Osteocyte (in vitro differentiated cells): ENCODE results near the gene NOTCH1. TPM values are rescaled to one million over a fixed set of nuclear protein-coding genes. Genes with fewer than 3 reads are reported as not detected.
A peak's percentile ranks its signal among the peaks of the same experiment; 100 is the strongest.

Experiments used
- DNase-seq: peaks from one replicate; pipeline ENCODE4 v3.0.0; 2021; ENCODE audit warnings: mixed read lengths; ENCODE audit not compliant: unreplicated experiment; ENCODE audit errors: extremely low spot score
- H3K27ac Mint-ChIP-seq: one replicate; pipeline ENCODE4 v1.8.0; 2021; ENCODE audit warnings: mild to moderate bottlenecking, mixed read lengths; ENCODE audit not compliant: unreplicated experiment
- H3K27me3 Mint-ChIP-seq: one replicate; pipeline ENCODE4 v1.8.0; 2021; ENCODE audit warnings: mixed read lengths; ENCODE audit not compliant: unreplicated experiment
- H3K36me3 Mint-ChIP-seq: one replicate; pipeline ENCODE4 v1.8.0; 2021; ENCODE audit warnings: mixed read lengths; ENCODE audit not compliant: unreplicated experiment
- H3K4me1 Mint-ChIP-seq: one replicate; pipeline ENCODE4 v1.8.0; 2021; ENCODE audit warnings: mixed read lengths; ENCODE audit not compliant: unreplicated experiment
- H3K4me3 Mint-ChIP-seq: one replicate; pipeline ENCODE4 v1.8.0; 2021; ENCODE audit warnings: mild to moderate bottlenecking, moderate library complexity, mixed read lengths; ENCODE audit not compliant: unreplicated experiment
- H3K9me3 Mint-ChIP-seq: one replicate; pipeline ENCODE4 v1.8.0; 2021; ENCODE audit warnings: mixed read lengths; ENCODE audit not compliant: unreplicated experiment
- CTCF ChIP-seq: fragments of 200-600 bp; sonication (generic); IDR thresholded peaks from 2 replicates; pipeline ENCODE4 v1.5.0; 2021; ENCODE audit warnings: antibody characterized with exemption, mild to moderate bottlenecking, moderate library complexity
- total RNA-seq: library from RNA; stranded (reverse); gene quantifications from 2 replicates; pipeline ENCODE4 v1.2.1, GENCODE V29; 2021

NOTCH1 gene
- total RNA-seq, 1 donor from 2014 or later: 44.9 TPM

GRCh38 chr9:136543280-136543679, 2.6 kb downstream of the NOTCH1 start:
- no peak for TF ChIP-seq CTCF
- DNase-seq: no peak
- H3K27ac Mint-ChIP-seq: no peak overlapping the region
- peak overlapping the region; percentile 80 for H3K4me3 Mint-ChIP-seq
- H3K27me3 Mint-ChIP-seq: no peaks in the 10 kb centered on the region
- H3K36me3 Mint-ChIP-seq: peaks cover 6% of the 10 kb centered on the region
- no peaks in the 10 kb centered on the region for H3K9me3 Mint-ChIP-seq
- H3K4me1 Mint-ChIP-seq: peaks cover 34% of the 10 kb centered on the region

GRCh38 chr9:136542241-136543040, 3.4 kb downstream of the NOTCH1 start:
- Mint-ChIP-seq H3K4me3 (no peak overlapping the region), H3K9me3 (no peaks in the 10 kb centered on the region), H3K36me3 (peaks cover 6% of the 10 kb centered on the region), H3K27ac (no peak overlapping the region), H3K27me3 (no peaks in the 10 kb centered on the region), H3K4me1 (peaks cover 28% of the 10 kb centered on the region)
- DNase-seq: no peak
- TF ChIP-seq CTCF: no peak

GRCh38 chr9:136541709-136542108, 4.1 kb downstream of the NOTCH1 start:
- Mint-ChIP-seq H3K9me3 (no peaks in the 10 kb centered on the region), H3K36me3 (peaks cover 6% of the 10 kb centered on the region), H3K4me1 (peaks cover 24% of the 10 kb centered on the region), H3K27ac (no peak overlapping the region), H3K27me3 (no peaks in the 10 kb centered on the region), H3K4me3 (no peak overlapping the region)
- TF ChIP-seq CTCF: no peak
- no peak for DNase-seq

GRCh38 chr9:136541179-136541578, 4.7 kb downstream of the NOTCH1 start:
- no peaks in the 10 kb centered on the region for H3K27me3 Mint-ChIP-seq
- no peak for DNase-seq
- H3K4me1 Mint-ChIP-seq: peaks cover 23% of the 10 kb centered on the region
- no peak for TF ChIP-seq CTCF
- no peak overlapping the region for H3K4me3 Mint-ChIP-seq
- H3K27ac Mint-ChIP-seq: no peak overlapping the region
- H3K9me3 Mint-ChIP-seq: no peaks in the 10 kb centered on the region
- peaks cover 6% of the 10 kb centered on the region for H3K36me3 Mint-ChIP-seq
